ENCODE results near the gene CACHD1. TPM values are rescaled to one million over a fixed set of nuclear protein-coding genes. Genes with fewer than 3 reads are reported as not detected.

The CACHD1 gene
- total and polyA plus RNA-seq, 2 of the 4 experiments (the other 2 are of a cell fraction), result 2.9 to 5.9 TPM

DNA sequence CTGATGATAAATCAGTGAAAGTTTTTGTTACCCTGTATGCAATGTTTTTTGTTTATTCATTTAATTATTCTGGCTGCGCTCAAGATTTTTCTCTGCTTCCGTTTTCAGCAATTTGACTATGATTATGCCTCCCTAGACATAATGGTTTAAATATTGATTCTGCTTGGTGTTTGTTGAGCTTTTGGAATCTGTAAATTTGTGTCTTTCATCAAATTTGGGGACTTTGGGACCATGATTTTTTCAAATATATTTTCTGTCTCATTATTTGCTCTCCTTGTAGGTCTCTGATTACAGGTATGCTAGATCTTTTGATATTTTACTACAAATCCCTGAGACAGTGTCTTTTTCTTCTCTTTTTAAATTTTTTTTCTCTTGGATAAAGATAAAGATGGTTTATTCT, 92.1 kb downstream of the CACHD1 start:
- CTCF ChIA-PET, result no interaction called here
- H2AFZ ChIP-seq (replicated peaks; ENCODE audit: low read length, poor library complexity), result no peak overlapping the region
- no peaks in the 10 kb centered on the region for H4K20me1 ChIP-seq (ENCODE audit: insufficient read depth, low read length)
- H3K9me1 ChIP-seq (ENCODE audit: insufficient read depth, low read length), result no peaks in the 10 kb centered on the region
- H3K27ac ChIP-seq (ENCODE audit: insufficient read depth, low read length), result no peak overlapping the region
- H3K18ac ChIP-seq (ENCODE audit: low read depth, low read length), result no peak overlapping the region
- no peak overlapping the region for H3K14ac ChIP-seq (replicated peaks; ENCODE audit: low read depth, low read length)
- no peak overlapping the region for H3K4me3 ChIP-seq (ENCODE audit: insufficient read depth, low read depth, low read length)
- no peak overlapping the region for H2AK5ac ChIP-seq (ENCODE audit: low read depth, low read length)
- H2BK5ac ChIP-seq (ENCODE audit: low read depth, low read length, poor library complexity, severe bottlenecking), result no peak overlapping the region
- H4K5ac ChIP-seq (ENCODE audit: low read depth, low read length), result no peak overlapping the region
- H2BK20ac ChIP-seq (ENCODE audit: low read depth, low read length), result no peak overlapping the region
- H2BK120ac ChIP-seq (ENCODE audit: low read depth, low read length), result no peak overlapping the region
- no peak overlapping the region for H2BK15ac ChIP-seq (ENCODE audit: low read depth, low read length)
- in situ Hi-C loops (cut with MboI; ENCODE audit: low sequenced_read_pairs) (no loop called here), dilution Hi-C loops (cut with HindIII; ENCODE audit: low sequenced_read_pairs, unreplicated experiment) (no loop called here), intact Hi-C loops (cut with micrococcal nuclease) (no loop called here)
- TF ChIP-seq POLR2A (IDR thresholded peaks at IDR 0.05; ENCODE audit: low read depth, low read length), result no peak
- no peak for TF ChIP-seq NFE2L2 (IDR thresholded peaks at IDR 0.05; ENCODE audit: low read depth, low read length)
- TF ChIP-seq SMC3 (IDR thresholded peaks at IDR 0.05; ENCODE audit: low read depth, low read length), result no peak
- no peak for TF ChIP-seq RCOR1 (IDR thresholded peaks at IDR 0.05; ENCODE audit: insufficient replicate concordance, low read length)
- TF ChIP-seq RAD21 (IDR thresholded peaks at IDR 0.05; ENCODE audit: low read length), result no peak
- ATAC-seq (ENCODE audit: low read depth) (no peak), DNase-seq (no peak)
- H3K9ac ChIP-seq (ENCODE audit: low read depth, low read length), result no peak overlapping the region
- H3K4ac ChIP-seq (ENCODE audit: low read depth, low read length), result no peak overlapping the region
- no peak overlapping the region for H3K23ac ChIP-seq (ENCODE audit: low read depth, low read length)
- no peaks in the 10 kb centered on the region for H3K79me1 ChIP-seq (ENCODE audit: low read depth in 1 of 2, low read length in 2 of 2)
- no peaks in the 10 kb centered on the region for H3K36me3 ChIP-seq (ENCODE audit: control insufficient read depth, insufficient read depth, low read length)
- no peaks in the 10 kb centered on the region for H3K9me3 ChIP-seq (ENCODE audit: control insufficient read depth, insufficient read depth, low read length)
- no CpG with 5 or more reads among the region's 2 CpGs for WGBS, 2 experiments (ENCODE audit: extremely low coverage in 2 of 2, insufficient read length in 1 of 2)
- H3K4me2 ChIP-seq (ENCODE audit: low read depth, low read length), result no peak overlapping the region
- no peaks in the 10 kb centered on the region for H3K27me3 ChIP-seq (ENCODE audit: control insufficient read depth, insufficient read depth, low read length)
- H4K8ac ChIP-seq (ENCODE audit: low read depth in 2 of 2, low read length in 2 of 2), result no peak overlapping the region
- H3K56ac ChIP-seq (ENCODE audit: extremely low read depth, insufficient read depth, low read length), result no peak overlapping the region
- no peak overlapping the region for H4K91ac ChIP-seq (ENCODE audit: insufficient read depth, low read depth, low read length)
- no peak overlapping the region for H2AK9ac ChIP-seq (replicated peaks; ENCODE audit: low read depth, low read length, poor library complexity)
- H3K4me1 ChIP-seq (ENCODE audit: control insufficient read depth, insufficient read depth, low read length), result no peaks in the 10 kb centered on the region
- no TSS peak for BruUV-seq (replicated peaks)
- POLR2A ChIA-PET (ENCODE audit: unreplicated experiment), result no interaction called here
